H1 (cell line): ENCODE data around the gene TET2. TPM values are rescaled to one million over a fixed set of nuclear protein-coding genes. Genes with fewer than 3 reads are reported as not detected.

Source experiments
- CTCF ChIA-PET: fragments of 300-600 bp; sonication (Branson Sonifier 250); formaldehyde crosslinking; loops from one replicate; lab custom pipeline; 2021; ENCODE audit not compliant: partially characterized antibody; lab: Charles Lee
- POLR2A ChIA-PET: fragments of 300-600 bp; sonication (Branson Sonifier 250); formaldehyde crosslinking; loops from one replicate; lab custom pipeline; 2021; ENCODE audit warnings: inconsistent platforms; ENCODE audit not compliant: partially characterized antibody; lab: Charles Lee
- DNase-seq, 2 experiments: peaks; one replicate each; pipeline versions ENCODE4 v3.0.0 to v3.0.0-alpha.2; 2010 to 2022; ENCODE audit warnings: low spot score in 2 of 2, low read depth in 1 of 2, mixed read lengths in 1 of 2
- FAIRE-seq: peaks from 2 replicates; lab custom pipeline; 2011; peaks lifted over from hg19 to GRCh38; lab: Jason Lieb, UNC
- H2AFZ ChIP-seq: 2 replicates; pipeline ENCODE4 v1.8.1; 2012; ENCODE audit warnings: low read length, inconsistent platforms
- H2AK5ac ChIP-seq: 2 replicates; pipeline ENCODE4 v1.6.1; 2013; ENCODE audit warnings: low read depth, low read length
- H2BK120ac ChIP-seq: replicated peaks from 2 replicates; pipeline ENCODE3; 2013; ENCODE audit warnings: low read depth, low read length, inconsistent platforms
- H2BK12ac ChIP-seq: 2 replicates; pipeline ENCODE4 v1.6.1; 2013; ENCODE audit warnings: low read depth, low read length
- H2BK15ac ChIP-seq: 2 replicates; pipeline ENCODE4 v1.6.1; 2013; ENCODE audit warnings: low read length
- H2BK20ac ChIP-seq: 2 replicates; pipeline ENCODE4 v1.6.1; 2013; ENCODE audit warnings: low read length
- H2BK5ac ChIP-seq: 2 replicates; pipeline ENCODE4 v1.6.1; 2013; ENCODE audit warnings: low read depth, low read length
- H3K14ac ChIP-seq: 2 replicates; pipeline ENCODE4 v1.6.1; 2013; ENCODE audit warnings: inconsistent platforms; ENCODE audit not compliant: insufficient read length
- H3K18ac ChIP-seq: 2 replicates; pipeline ENCODE4 v1.6.1; 2013; ENCODE audit warnings: low read length; ENCODE audit errors: extremely low read depth
- H3K23ac ChIP-seq: 2 replicates; pipeline ENCODE4 v1.6.1; 2013; ENCODE audit warnings: inconsistent platforms; ENCODE audit not compliant: insufficient read length
- H3K23me2 ChIP-seq: 2 replicates; pipeline ENCODE4 v1.6.1; 2013; ENCODE audit warnings: low read depth, low read length
- H3K27ac ChIP-seq: 2 replicates; pipeline ENCODE4 v1.6.1; 2011; ENCODE audit warnings: low read depth, low read length, inconsistent platforms
- H3K27me3 ChIP-seq, 4 experiments: replicated peaks in 1 of 4; 1 replicate in 1 of 4; 2 replicates in 3 of 4; pipeline versions ENCODE4 v1.6.1 to v1.8.1; 2011 to 2013; ENCODE audit warnings: low read length in 3 of 4, mild to moderate bottlenecking in 3 of 4, inconsistent platforms in 2 of 4, mixed read lengths in 2 of 4, moderate library complexity in 1 of 4; ENCODE audit not compliant: control insufficient read depth in 3 of 4, insufficient read depth in 3 of 4; ENCODE audit errors: extremely low read depth in 1 of 4
- H3K36me3 ChIP-seq, 4 experiments: 2 replicates each; pipeline versions ENCODE4 v1.6.1 to v1.8.1; 2011 to 2013; ENCODE audit warnings: mild to moderate bottlenecking in 4 of 4, low read length in 3 of 4, moderate library complexity in 2 of 4, control low read depth in 1 of 4, inconsistent platforms in 1 of 4; ENCODE audit not compliant: insufficient read depth in 4 of 4, control insufficient read depth in 2 of 4
- H3K4ac ChIP-seq: replicated peaks from 2 replicates; pipeline ENCODE3; 2013; ENCODE audit warnings: low read length, low read depth, mixed read lengths, inconsistent platforms; ENCODE audit not compliant: insufficient read length
- H3K4me1 ChIP-seq, 4 experiments: replicated peaks in 1 of 4; 1 replicate in 1 of 4; 2 replicates in 3 of 4; pipeline versions ENCODE4 v1.6.1 to v1.8.1; 2011 to 2013; ENCODE audit warnings: low read length in 3 of 4, inconsistent platforms in 2 of 4, mixed read lengths in 1 of 4; ENCODE audit not compliant: insufficient read depth in 4 of 4, control insufficient read depth in 3 of 4
- H3K4me2 ChIP-seq, 2 experiments: 2 replicates each; pipeline versions ENCODE4 v1.6.1 to v1.8.1; 2011 to 2013; ENCODE audit warnings: low read depth in 2 of 2, low read length in 2 of 2, control low read depth in 1 of 2, inconsistent platforms in 1 of 2, mild to moderate bottlenecking in 1 of 2; ENCODE audit not compliant: insufficient read depth in 1 of 2
- H3K4me3 ChIP-seq, 4 experiments: fragments of 200-600, 300-600 bp in 1 of 4; sonication (generic), shearing (Covaris generic), sonication (Bioruptor Twin) in 1 of 4; 2 replicates each; pipeline versions ENCODE4 v1.5.1 to v1.8.1; 2011 to 2016; ENCODE audit warnings: low read length in 4 of 4, low read depth in 3 of 4, control low read depth in 2 of 4, inconsistent platforms in 2 of 4, mild to moderate bottlenecking in 2 of 4, mixed read lengths in 1 of 4, moderate library complexity in 1 of 4; ENCODE audit not compliant: insufficient read depth in 2 of 4; ENCODE audit errors: extremely low read depth in 1 of 4
- H3K56ac ChIP-seq: replicated peaks from 2 replicates; pipeline ENCODE3; 2013; ENCODE audit warnings: low read depth, mild to moderate bottlenecking, mixed read lengths, low read length, inconsistent platforms; ENCODE audit not compliant: insufficient read length
- H3K79me1 ChIP-seq: 2 replicates; pipeline ENCODE4 v1.6.1; 2013; ENCODE audit warnings: low read depth, low read length, control low read depth
- H3K79me2 ChIP-seq, 2 experiments: 2 replicates each; pipeline versions ENCODE4 v1.6.1 to v1.8.1; 2012 to 2013; ENCODE audit warnings: low read length in 2 of 2, mild to moderate bottlenecking in 2 of 2, inconsistent platforms in 1 of 2; ENCODE audit not compliant: insufficient read depth in 2 of 2, control insufficient read depth in 1 of 2
- H3K9ac ChIP-seq, 4 experiments: replicated peaks in 1 of 4; 1 replicate in 1 of 4; 2 replicates in 3 of 4; pipeline versions ENCODE4 v1.6.1 to v1.8.1; 2011 to 2013; ENCODE audit warnings: low read depth in 3 of 4, low read length in 3 of 4, control low read depth in 2 of 4, mild to moderate bottlenecking in 2 of 4, moderate library complexity in 2 of 4, inconsistent platforms in 1 of 4; ENCODE audit errors: extremely low read depth in 1 of 4
- H3K9me3 ChIP-seq, 2 experiments: 2 replicates each; pipeline versions ENCODE4 v1.6.1 to v1.8.1; 2012 to 2013; ENCODE audit warnings: mild to moderate bottlenecking in 2 of 2, moderate library complexity in 2 of 2, control low read depth in 1 of 2, inconsistent platforms in 1 of 2, low read depth in 1 of 2, low read length in 1 of 2, mixed read lengths in 1 of 2; ENCODE audit not compliant: insufficient read depth in 2 of 2
- H4K20me1 ChIP-seq, 2 experiments: replicated peaks in 1 of 2; 2 replicates each; pipeline versions ENCODE3 to v1.8.1; 2011 to 2013; ENCODE audit warnings: inconsistent platforms in 2 of 2, low read length in 2 of 2, mild to moderate bottlenecking in 1 of 2; ENCODE audit not compliant: insufficient read depth in 2 of 2, control insufficient read depth in 1 of 2
- H4K5ac ChIP-seq: 2 replicates; pipeline ENCODE4 v1.6.1; 2013; ENCODE audit warnings: low read length, low read depth, mixed read lengths, inconsistent platforms; ENCODE audit not compliant: insufficient read length
- H4K8ac ChIP-seq: 2 replicates; pipeline ENCODE4 v1.8.0; 2013; ENCODE audit warnings: mild to moderate bottlenecking, moderate library complexity, low read length, inconsistent platforms; ENCODE audit not compliant: insufficient read depth; ENCODE audit errors: extremely low read depth
- H4K91ac ChIP-seq: replicated peaks from 2 replicates; pipeline ENCODE3; 2013; ENCODE audit warnings: low read length, mixed read lengths, inconsistent platforms; ENCODE audit not compliant: insufficient read length
- BCL11A ChIP-seq, 2 experiments: IDR thresholded peaks; one replicate each; pipeline ENCODE4 v1.6.1; 2011; ENCODE audit warnings: low read depth in 2 of 2, low read length in 2 of 2, mild to moderate bottlenecking in 2 of 2
- CBX5 ChIP-seq: fragments of 300-800, 300-1000 bp; sonication (generic); IDR thresholded peaks from 2 replicates; pipeline ENCODE4 v1.7.1; 2016; ENCODE audit warnings: antibody characterized with exemption, low read length, low read depth
- CHD2 ChIP-seq: IDR thresholded peaks from 2 replicates; pipeline ENCODE4 v1.6.1; 2012; ENCODE audit warnings: low read length, improper control_type of control experiment
- EP300 ChIP-seq, 2 experiments: IDR thresholded peaks; 1 replicate in 1 of 2; 2 replicates in 1 of 2; pipeline ENCODE4 v1.6.1; 2011 to 2012; ENCODE audit warnings: low read depth in 2 of 2, low read length in 2 of 2, mild to moderate bottlenecking in 2 of 2, borderline replicate concordance in 1 of 2, inconsistent platforms in 1 of 2, moderate library complexity in 1 of 2
- GABPA ChIP-seq: IDR thresholded peaks from 2 replicates; pipeline ENCODE4 v1.6.1; 2011; ENCODE audit warnings: mild to moderate bottlenecking, low read length, moderate library complexity, borderline replicate concordance; ENCODE audit not compliant: insufficient read depth
- KDM5A ChIP-seq: fragments of 200-600 bp; IDR thresholded peaks from 2 replicates; pipeline ENCODE4 v1.7.1; 2012; ENCODE audit warnings: mild to moderate bottlenecking, low read length, inconsistent platforms, mixed read lengths
- MAX ChIP-seq: IDR thresholded peaks from 2 replicates; pipeline ENCODE4 v1.6.1; 2012; ENCODE audit warnings: inconsistent platforms
- POU5F1 ChIP-seq: IDR thresholded peaks from 2 replicates; pipeline ENCODE4 v1.6.1; 2011; ENCODE audit warnings: low read depth, mild to moderate bottlenecking, low read length, moderate library complexity
- SIN3A ChIP-seq, 2 experiments: IDR thresholded peaks in 1 of 2; conservative IDR thresholded peaks in 1 of 2; 2 replicates each; pipeline ENCODE4 v1.6.1; 2011 to 2012; ENCODE audit warnings: low read length in 2 of 2, improper control_type of control experiment in 1 of 2, low read depth in 1 of 2, mild to moderate bottlenecking in 1 of 2
- SIX5 ChIP-seq: IDR thresholded peaks from 2 replicates; pipeline ENCODE4 v1.6.1; 2011; ENCODE audit warnings: mild to moderate bottlenecking, low read depth, low read length
- WGBS, 2 experiments: shearing (Covaris generic) in 1 of 2; methylation state at CpG; one replicate each; pipeline versions ENCODE4 v1.1.6 to v1.1.7; 2013 to 2015; ENCODE audit warnings: low lambda C conversion rate in 2 of 2, mixed read lengths in 2 of 2, inconsistent platforms in 1 of 2, low coverage in 1 of 2, missing lambda C conversion rate in 1 of 2; ENCODE audit not compliant: insufficient replicate concordance in 2 of 2, insufficient coverage in 1 of 2, insufficient read length in 1 of 2; ENCODE audit errors: extremely low coverage in 1 of 2, missing lambda C conversion rate in 1 of 2; 5-methylcytosine and 5-hydroxymethylcytosine counted together
- polyA plus RNA-seq, 7 experiments: library from polyadenylated mRNA; depleted of rRNA in 3 of 7; stranded (reverse) in 5 of 7; unstranded in 2 of 7; fragments of >200 nt in 5 of 7; fragments of 200-250 nt in 2 of 7; gene quantifications; 1 replicate in 5 of 7; 2 replicates in 1 of 7; 4 replicates in 1 of 7; pipeline versions ENCODE4 v1.2.1 to v1.2.3, GENCODE V29; 2011 to 2013; ENCODE audit warnings: missing spikeins in 2 of 7, mixed read lengths in 2 of 7
- total RNA-seq: library from RNA; stranded (reverse); fragmentation: NEBNext Ultra II Directional; extraction: Animal tissue kit (Norgen Biotek cat#: 25700); gene quantifications from 2 replicates; pipeline ENCODE4 v1.2.1, GENCODE V29; 2021

TET2 gene
- total and polyA plus RNA-seq, 2 of the 8 experiments (the other 6 are each of a cell fraction or from before 2014, with no cell fraction given), result 1.0 to 2.6 TPM

- Histone ChIP-seq H2BK20ac (no peak overlapping the region), H3K14ac (no peak overlapping the region), H3K4ac (no peak overlapping the region), H3K27ac (no peak overlapping the region), H3K23ac (no peak overlapping the region), H4K91ac (no peak overlapping the region), H4K8ac (no peak overlapping the region), H3K9me3 (no peaks in the 10 kb centered on the region), H2BK120ac (no peak overlapping the region), H3K23me2 (no peaks in the 10 kb centered on the region), H3K4me3 (no peak overlapping the region), H3K56ac (no peak overlapping the region), H3K4me1 (no peaks in the 10 kb centered on the region; a peak in 1 of 7 replicates), H3K27me3 (no peaks in the 10 kb centered on the region), H2AFZ (no peak overlapping the region), H3K79me1 (no peaks in the 10 kb centered on the region), H4K5ac (no peak overlapping the region), H2BK15ac (no peak overlapping the region), H3K36me3 (no peaks in the 10 kb centered on the region; a peak in 1 of 8 replicates), H2AK5ac (no peak overlapping the region; the same call in 1 of the 2 replicates), H2BK5ac (no peak overlapping the region), H4K20me1 (no peaks in the 10 kb centered on the region), H2BK12ac (no peak overlapping the region), H3K9ac (no peak overlapping the region), H3K79me2 (no peaks in the 10 kb centered on the region), H3K4me2 (no peak overlapping the region), H3K18ac (no peak overlapping the region)
- DNase-seq, result no peak
- ChIA-PET POLR2A (no interaction called here), CTCF (interaction anchor here (1.2 kb wide), 1 partner anchor 386 kb away, joined by 3 read pairs; no protein-coding TSS in a partner anchor)
- FAIRE-seq, result no peak
- TF ChIP-seq EP300 (IDR thresholded peaks at IDR 0.05; ENCODE audit: borderline replicate concordance in 1 of 2, low read depth in 2 of 2, low read length in 2 of 2), result no peak
- TF ChIP-seq POU5F1, result no peak
- no peak for TF ChIP-seq SIX5
- no peak for TF ChIP-seq MAX
- no peak for TF ChIP-seq CHD2
- no peak for TF ChIP-seq SIN3A (conservative IDR thresholded peaks at IDR 0.05 in 1 of 2, IDR thresholded peaks at IDR 0.05 in 1 of 2; ENCODE audit: low read depth in 1 of 2, low read length in 2 of 2)
- TF ChIP-seq CBX5, result no peak
- TF ChIP-seq BCL11A (IDR thresholded peaks at IDR 0.05; ENCODE audit: low read depth in 2 of 2, low read length in 2 of 2), result no peak
- no peak for TF ChIP-seq GABPA
- no peak for TF ChIP-seq KDM5A
- WGBS, 2 experiments, result 75% methylated on average over 1 of the region's 1 CpG; no CpG with 5 or more reads in 1 of the 2 experiments
Measured at GRCh38 chr4:105280338-105281123, 133.9 kb downstream of the TET2 start.
